Gastrocnemius medialis (tissue), 4 donors: ENCODE data around the gene INAFM1.

Experiments
- POLR2A ChIP-seq, 2 donors: fragments of 450-650 bp; IDR thresholded peaks; one replicate each; pipeline ENCODE4 v1.6.1; 2017; ENCODE audit warnings: antibody characterized with exemption in 2 of 2, mild to moderate bottlenecking in 2 of 2, moderate library complexity in 2 of 2
- TF ChIP-seq, protein P1 (sequence below), 5 experiments: fragments of 450-650 bp in 3 of 5; fragments of 200-600 bp in 2 of 5; sonication (generic) in 2 of 5; IDR thresholded peaks in 4 of 5; conservative IDR thresholded peaks in 1 of 5; 1 replicate in 4 of 5; 2 replicates in 1 of 5; pipeline ENCODE4 v1.5.1; 2016 to 2019; ENCODE audit warnings: antibody characterized with exemption in 5 of 5, mild to moderate bottlenecking in 3 of 5, moderate library complexity in 3 of 5

DNA sequence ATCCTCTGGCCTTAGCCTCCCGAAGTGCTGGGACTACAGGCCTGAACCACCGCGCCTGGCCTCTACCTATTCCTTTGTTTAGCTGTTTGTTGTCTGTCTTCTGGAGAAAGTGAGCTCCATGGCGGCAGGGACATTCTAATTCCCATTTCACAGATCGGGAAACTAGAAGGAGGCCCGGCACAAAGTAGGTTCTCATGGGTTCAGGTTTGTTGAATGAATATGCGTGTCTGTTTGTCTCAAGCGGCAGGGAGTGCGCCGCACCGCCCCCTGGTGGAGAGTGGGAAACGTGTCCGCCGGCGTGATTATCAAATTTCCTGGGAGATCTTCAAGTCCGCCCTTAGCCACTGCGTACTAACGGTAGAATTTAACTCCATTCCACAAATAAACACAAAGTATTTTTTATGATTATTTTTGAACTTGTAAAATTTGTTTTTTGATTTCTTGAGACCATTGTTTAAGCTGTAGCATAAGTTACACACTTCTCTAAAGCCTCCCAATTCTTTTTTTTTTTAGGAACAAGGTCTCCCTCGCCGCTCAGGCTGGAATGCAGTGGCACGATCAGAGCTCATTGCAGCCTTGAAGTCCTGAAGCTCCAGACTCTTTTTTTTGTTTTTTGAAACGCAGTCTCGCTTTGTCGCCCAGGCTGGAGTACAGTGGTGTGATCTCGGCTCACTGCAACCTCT lies 27.2 kb upstream of the INAFM1 start:
- TF ChIP-seq, protein P1, sequence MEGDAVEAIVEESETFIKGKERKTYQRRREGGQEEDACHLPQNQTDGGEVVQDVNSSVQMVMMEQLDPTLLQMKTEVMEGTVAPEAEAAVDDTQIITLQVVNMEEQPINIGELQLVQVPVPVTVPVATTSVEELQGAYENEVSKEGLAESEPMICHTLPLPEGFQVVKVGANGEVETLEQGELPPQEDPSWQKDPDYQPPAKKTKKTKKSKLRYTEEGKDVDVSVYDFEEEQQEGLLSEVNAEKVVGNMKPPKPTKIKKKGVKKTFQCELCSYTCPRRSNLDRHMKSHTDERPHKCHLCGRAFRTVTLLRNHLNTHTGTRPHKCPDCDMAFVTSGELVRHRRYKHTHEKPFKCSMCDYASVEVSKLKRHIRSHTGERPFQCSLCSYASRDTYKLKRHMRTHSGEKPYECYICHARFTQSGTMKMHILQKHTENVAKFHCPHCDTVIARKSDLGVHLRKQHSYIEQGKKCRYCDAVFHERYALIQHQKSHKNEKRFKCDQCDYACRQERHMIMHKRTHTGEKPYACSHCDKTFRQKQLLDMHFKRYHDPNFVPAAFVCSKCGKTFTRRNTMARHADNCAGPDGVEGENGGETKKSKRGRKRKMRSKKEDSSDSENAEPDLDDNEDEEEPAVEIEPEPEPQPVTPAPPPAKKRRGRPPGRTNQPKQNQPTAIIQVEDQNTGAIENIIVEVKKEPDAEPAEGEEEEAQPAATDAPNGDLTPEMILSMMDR (IDR thresholded peaks at IDR 0.05 in 4 of 5, conservative IDR thresholded peaks at IDR 0.05 in 1 of 5): peak; percentile 81 to 94 (median 89)
- no peak for TF ChIP-seq POLR2A (IDR thresholded peaks at IDR 0.05)
